SIG-M5 treated with dmso at 0.1 percent for 504 hours (cell line): Measurements from ENCODE around the gene FAM171A1.
"Not testable (repeated sequence)": the region's sequence is repeated elsewhere in the genome, so short reads cannot be mapped to it uniquely, and the experiment has no call there.

Experiments used
- DNase-seq: peaks from one replicate; lab custom pipeline; 2025; ENCODE audit not compliant: unreplicated experiment; lab: John Stamatoyannopoulos, UW

The FAM171A1 gene

GRCh38 chr10:15216700-15217099, 154.4 kb downstream of the FAM171A1 start:
- no peak for DNase-seq

DNA sequence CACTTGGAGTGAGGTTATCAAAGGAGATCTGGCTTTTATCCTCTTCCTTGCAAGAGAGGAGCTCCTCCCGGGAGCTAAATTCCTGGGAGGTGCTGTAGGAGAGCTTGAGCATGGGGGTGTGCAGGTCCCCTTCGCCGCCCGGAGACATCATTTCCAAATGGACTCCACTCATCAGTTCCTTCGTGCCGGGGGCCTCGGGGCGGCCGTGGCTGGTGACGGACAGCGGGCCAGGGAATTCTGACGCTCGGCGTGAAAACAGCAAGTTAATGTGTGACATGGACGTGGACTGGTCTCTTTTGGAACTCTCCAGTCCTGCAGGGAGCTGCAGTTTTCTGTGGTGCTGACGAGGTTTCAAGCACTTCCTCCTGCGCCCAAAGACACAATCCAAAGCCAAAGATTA, 156.9 kb downstream of the FAM171A1 start:
- no peak for DNase-seq

DNA sequence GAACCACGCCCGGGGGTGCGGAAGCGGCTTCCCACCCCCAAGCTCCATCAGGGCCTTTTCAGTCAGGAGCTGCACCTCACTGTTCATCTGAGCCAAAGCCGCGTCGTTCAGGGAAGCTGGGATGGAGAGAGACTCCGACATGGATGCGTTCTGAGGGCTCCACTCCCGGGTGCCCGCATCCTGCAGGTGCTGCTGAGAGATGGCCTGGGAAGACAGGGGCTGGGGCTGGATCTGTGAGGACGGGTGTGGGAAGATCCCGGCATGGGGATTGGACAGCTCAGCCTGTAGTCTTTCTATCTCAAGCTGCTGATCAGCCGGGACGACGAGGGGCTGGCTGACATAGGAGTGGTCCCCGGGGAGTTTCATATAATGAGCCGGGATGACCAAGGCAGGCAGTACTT, 157.6 kb downstream of the FAM171A1 start:
- no peak for DNase-seq

DNA sequence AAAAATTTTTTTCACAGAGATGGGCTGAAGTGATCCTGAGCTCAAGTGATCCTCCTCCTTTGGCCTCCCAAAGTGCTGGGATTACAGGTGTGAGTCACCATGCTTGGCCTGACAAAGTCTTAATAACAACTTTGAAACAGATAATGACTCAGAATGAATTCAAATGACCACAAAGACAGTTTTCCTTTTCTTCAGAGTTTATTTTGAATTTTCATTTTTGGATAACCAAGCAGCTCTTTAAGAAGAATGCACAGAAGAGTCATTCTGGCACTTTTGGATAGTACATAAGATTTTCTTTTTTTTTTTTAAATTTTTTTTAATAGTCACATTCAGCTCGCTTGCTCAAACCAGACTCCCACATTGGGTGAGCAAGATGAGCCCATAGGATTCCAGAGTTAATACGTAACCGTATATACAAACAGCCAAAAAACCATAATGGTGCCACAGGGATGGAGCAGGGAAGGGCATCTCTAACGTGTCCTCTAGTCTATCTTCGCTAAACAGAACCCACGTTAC, 159.6 kb downstream of the FAM171A1 start:
- DNase-seq: no peak

GRCh38 chr10:15210521-15210920, 160.6 kb downstream of the FAM171A1 start:
- DNase-seq: no peak

DNA sequence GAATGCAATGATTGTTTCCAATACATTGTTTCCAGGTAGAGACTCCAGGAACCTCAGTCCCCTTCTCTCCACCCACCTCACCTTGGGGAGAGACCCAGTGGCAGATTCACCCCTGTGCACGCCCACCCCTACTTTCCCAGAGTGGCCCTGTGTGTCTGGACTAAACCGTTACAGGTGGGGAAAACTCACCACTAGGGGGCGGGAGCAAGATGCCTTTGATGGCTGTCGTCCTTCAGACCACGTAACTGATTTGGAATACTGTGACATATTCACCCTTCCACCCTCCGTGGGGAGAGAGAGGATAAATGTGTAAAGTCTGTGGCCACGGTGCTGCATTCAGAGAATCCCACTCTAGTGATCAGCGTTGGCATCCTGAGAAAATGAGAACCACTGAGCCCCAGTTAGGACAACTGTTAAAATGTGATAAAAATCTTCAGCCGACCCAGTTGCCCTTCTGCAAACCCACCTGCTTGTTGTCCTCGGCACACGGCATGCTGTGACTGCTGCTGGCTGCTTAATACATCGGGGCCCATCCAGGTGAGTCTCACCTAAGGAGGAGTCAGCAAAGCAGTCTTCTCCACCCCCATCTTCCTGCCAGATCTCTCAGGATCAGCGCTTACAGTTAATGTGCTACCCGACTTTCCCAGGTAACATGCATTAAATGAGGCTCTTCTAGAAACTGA, 161.1 kb downstream of the FAM171A1 start:
- DNase-seq: peak; percentile 36

DNA sequence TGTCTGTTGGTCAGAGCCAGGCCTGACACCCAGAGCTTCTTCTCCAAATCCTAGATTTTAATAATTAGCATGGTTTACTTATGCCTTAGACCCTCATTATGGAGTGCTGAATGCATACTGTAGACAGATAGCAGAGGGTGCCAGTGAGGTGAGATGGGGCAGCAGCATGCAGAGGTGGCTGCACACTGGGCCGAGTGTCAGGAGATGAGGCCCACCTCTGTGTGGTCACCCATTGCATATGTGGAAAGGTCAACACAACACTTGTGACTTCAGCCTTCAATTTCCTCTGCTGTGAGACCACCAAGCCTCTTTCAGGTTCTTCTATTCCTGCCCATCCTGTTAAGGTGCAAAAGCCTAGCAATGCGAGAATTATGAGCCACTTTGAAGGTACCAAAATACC, 162.9 kb downstream of the FAM171A1 start:
- no peak for DNase-seq

GRCh38 chr10:15207410-15207809, 163.7 kb downstream of the FAM171A1 start:
- DNase-seq: not testable (repeated sequence)

DNA sequence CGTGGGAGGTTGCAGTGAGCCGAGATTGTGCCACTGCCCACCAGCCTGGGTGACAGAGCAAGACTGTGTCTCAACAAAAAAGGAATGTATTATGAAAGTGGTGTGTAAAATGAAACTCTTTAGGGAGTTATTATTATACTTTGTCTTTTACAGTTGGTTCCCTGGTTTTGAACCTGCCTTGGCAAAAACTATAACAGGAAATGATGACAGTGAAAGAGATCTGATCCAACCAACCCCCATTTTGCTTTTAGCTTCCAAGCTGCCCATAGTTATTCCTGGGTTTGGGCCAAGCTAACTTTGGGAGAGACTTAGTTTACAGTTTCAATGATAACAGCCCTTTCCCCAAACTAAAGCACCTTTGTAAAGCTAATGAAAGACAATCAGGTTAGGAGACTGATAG, 168.4 kb downstream of the FAM171A1 start:
- DNase-seq: no peak

GRCh38 chr10:15202301-15202621, 168.8 kb downstream of the FAM171A1 start:
- DNase-seq: not testable (repeated sequence)

GRCh38 chr10:15201589-15202300, 169.3 kb downstream of the FAM171A1 start:
- no peak for DNase-seq

DNA sequence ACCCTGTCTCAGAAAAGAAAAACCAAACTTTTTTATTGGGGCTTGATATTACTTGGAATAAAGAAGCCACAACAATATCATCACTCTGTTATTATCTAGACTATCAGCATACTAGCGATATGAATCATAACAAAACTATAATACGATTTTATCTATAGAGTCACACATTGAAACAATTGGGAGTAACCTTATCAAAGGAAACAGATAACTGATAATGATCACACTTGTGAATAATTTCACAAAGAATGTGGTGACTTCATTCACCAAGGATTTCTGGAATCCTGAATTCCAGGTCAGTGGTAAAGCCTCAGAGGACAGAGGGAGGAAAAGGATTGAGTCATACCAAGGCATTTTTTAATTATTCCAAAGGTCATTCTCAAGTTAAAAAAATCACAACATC, 170.5 kb downstream of the FAM171A1 start:
- DNase-seq: no peak

DNA sequence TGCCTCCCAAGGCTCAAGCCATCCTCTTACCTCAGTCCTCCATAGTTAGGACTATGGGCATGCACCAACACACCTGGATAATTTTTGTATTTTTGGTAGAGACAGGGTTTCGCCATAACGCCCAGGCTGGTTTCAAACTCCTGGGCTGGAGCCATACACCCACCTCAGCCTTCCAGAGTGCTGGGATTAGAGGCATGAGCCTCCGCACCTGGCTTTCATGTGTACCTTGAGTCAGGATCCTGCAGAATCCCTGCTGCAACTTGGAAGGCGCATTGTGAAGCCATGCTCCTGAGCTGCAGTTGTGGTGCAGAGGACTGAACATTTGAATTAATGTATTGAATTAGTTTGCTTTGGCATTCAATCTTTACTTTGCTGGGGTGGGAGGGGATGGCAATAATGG, 173.2 kb downstream of the FAM171A1 start:
- DNase-seq: no peak

GRCh38 chr10:15197276-15197675, 173.8 kb downstream of the FAM171A1 start:
- DNase-seq: no peak

DNA sequence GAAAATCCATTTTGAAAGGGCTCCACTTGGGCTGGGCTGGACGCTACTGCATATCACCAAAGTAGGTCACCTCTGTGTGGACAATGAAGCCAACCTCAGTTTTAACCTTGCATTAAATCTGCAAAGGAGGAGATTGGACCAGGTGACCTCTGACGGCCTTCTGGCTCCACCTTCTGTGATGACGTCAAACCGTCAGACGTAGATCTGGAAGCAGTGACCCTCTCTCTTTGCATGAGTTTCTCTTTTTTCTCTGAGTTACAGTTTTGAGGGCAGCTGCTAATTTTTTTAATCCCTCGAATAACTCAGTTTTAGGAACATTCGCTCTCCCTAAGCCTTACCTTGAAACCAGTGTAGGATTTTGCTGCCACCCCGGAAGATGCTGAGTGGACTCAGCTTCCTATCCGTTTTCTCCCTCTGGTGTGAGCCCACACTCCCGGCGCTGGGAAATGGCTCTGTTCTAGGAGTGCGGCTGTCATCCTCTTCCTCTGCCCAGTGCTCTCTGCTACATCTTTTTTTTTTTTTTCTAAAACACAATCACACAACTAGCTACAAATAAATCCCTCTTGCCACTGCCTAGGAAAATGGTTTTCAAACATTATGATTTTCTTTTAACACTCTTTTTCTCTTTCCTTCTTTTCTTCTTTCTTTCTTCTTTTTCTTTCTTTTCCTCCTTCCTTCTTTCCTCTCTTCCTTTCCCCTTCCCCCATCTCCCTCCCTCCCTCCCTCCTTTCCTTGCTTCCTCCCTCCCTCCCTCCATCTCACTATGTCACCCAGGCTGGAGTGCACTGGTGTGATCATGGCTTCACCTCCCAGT, 174.9 kb downstream of the FAM171A1 start:
- DNase-seq: no peak

- peak; percentile 24 for DNase-seq
Measured at GRCh38 chr10:15189133-15189885, 181.8 kb downstream of the FAM171A1 start.

DNA sequence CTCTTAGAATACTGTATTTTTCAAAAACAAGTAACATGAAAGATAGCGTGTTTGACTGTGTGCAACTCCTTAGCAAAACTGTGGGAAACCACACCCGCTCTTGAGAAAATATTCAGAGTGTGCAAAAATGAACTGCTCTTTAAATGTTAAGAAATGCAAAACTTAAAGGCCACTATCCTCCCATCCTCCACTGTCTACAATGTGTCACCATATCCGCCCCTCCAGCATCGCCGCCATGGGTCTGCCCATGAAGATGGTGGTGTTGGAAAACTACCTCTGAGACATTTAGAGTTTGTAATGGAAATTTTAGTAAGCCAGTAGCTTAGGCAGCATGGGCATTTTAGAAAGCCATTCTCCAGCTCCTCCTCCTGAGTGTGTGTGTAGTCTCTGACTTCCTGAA, 182.5 kb downstream of the FAM171A1 start:
- no peak for DNase-seq

DNA sequence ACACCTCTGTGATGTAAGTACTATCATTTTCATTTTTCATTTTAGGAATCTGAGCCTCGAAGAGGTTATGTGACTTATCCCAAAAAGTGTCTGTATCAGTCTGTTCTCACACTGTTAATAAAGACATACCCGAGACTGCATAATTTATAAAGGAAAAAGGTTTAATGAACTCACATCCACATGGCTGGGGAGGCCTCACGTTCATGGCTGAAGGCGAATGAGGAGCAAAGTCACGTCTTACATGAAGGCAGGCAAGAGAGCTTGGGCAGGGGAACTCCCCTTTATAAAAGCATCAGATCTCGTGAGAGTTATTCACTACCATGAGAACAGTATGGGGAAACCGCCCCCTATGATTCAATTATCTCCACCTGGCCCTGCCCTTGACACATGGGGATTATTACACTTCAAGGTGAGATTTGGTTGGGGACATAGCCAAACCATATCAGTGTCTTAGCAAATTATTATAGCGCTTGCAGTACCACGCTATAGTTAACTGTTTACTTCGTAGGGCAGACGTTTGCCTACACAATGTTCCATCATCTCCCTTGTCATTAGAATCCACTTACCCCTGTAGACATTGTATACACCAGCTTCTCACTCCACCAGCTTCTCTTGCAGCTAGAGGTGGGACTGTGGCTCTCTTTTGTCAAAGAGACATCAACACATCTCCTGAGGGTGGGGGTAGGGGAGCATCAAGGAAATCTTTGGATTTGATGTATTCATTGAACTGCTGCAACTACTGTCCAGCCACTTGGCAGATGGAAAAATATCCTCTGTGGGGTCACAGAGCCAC, 187.2 kb downstream of the FAM171A1 start:
- no peak for DNase-seq

GRCh38 chr10:15182540-15183207, 188.4 kb downstream of the FAM171A1 start:
- no peak for DNase-seq
